ENCODE results near the gene CFAP46. TPM values are rescaled to one million over a fixed set of nuclear protein-coding genes. Genes with fewer than 3 reads are reported as not detected.

The CFAP46 gene
- total and polyA plus RNA-seq, 10 of the 15 experiments (the other 5 are each of a cell fraction or from before 2014, with no cell fraction given) = 0.01 to 0.18 (median 0.03) TPM; not detected in 7

DNA sequence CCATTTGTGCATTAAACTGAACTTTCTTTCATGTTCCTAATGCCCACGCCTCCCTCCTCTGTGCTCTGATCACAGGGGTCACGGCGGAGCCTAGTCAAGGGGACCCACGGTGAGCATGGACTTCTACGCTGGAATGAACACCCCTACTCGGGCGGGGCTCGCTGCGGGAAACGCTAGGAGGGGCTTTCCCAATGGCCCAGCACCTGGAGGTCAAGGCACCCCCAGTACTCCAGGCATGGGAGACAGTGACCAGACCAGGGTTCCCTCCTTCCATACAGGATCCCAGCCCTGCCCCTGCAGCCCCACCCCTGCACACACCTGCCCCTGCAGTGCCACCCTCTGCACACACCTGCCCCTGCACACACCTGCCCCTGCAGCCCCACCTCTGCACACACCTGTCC is 129.4 kb downstream of the CFAP46 start:
- H3K4me2 ChIP-seq (ENCODE audit: control insufficient read depth, insufficient read depth) = no peak overlapping the region
- H3K4me3 ChIP-seq = no peak overlapping the region
- POLR2A ChIA-PET = no interaction called here
- no peak overlapping the region for H3K9ac ChIP-seq (ENCODE audit: control insufficient read depth, insufficient read depth, low read length)
- H3K27ac ChIP-seq (ENCODE audit: control insufficient read depth, insufficient read depth) = no peak overlapping the region
- SMC1A ChIA-PET (ENCODE audit: uncharacterized antibody, unreplicated experiment) = no interaction called here
- TF ChIP-seq CBX3 (IDR thresholded peaks at IDR 0.05; ENCODE audit: borderline replicate concordance, low read depth) (no peak), ZNF217 (IDR thresholded peaks at IDR 0.05) (no peak), KDM1A (IDR thresholded peaks at IDR 0.05; ENCODE audit: borderline replicate concordance) (no peak), RUNX3 (IDR thresholded peaks at IDR 0.05; ENCODE audit: low read length) (no peak), SPI1 (IDR thresholded peaks at IDR 0.05; ENCODE audit: borderline replicate concordance, insufficient read depth, low read depth, low read length) (no peak), CEBPB (IDR thresholded peaks at IDR 0.05; ENCODE audit: borderline replicate concordance in 1 of 2, low read depth in 2 of 2, low read length in 2 of 2) (no peak), PAX8 (IDR thresholded peaks at IDR 0.05) (no peak), KLF5 (IDR thresholded peaks at IDR 0.05; ENCODE audit: partially characterized antibody) (no peak), BMI1 (IDR thresholded peaks at IDR 0.05; ENCODE audit: borderline replicate concordance) (no peak), RAD21 (IDR thresholded peaks at IDR 0.05; ENCODE audit: insufficient read depth, low read depth, low read length) (no peak)
- TF ChIP-seq, protein P1, sequence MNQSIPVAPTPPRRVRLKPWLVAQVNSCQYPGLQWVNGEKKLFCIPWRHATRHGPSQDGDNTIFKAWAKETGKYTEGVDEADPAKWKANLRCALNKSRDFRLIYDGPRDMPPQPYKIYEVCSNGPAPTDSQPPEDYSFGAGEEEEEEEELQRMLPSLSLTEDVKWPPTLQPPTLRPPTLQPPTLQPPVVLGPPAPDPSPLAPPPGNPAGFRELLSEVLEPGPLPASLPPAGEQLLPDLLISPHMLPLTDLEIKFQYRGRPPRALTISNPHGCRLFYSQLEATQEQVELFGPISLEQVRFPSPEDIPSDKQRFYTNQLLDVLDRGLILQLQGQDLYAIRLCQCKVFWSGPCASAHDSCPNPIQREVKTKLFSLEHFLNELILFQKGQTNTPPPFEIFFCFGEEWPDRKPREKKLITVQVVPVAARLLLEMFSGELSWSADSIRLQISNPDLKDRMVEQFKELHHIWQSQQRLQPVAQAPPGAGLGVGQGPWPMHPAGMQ (IDR thresholded peaks at IDR 0.05; ENCODE audit: borderline replicate concordance) = no peak
- TF ChIP-seq, protein P2, sequence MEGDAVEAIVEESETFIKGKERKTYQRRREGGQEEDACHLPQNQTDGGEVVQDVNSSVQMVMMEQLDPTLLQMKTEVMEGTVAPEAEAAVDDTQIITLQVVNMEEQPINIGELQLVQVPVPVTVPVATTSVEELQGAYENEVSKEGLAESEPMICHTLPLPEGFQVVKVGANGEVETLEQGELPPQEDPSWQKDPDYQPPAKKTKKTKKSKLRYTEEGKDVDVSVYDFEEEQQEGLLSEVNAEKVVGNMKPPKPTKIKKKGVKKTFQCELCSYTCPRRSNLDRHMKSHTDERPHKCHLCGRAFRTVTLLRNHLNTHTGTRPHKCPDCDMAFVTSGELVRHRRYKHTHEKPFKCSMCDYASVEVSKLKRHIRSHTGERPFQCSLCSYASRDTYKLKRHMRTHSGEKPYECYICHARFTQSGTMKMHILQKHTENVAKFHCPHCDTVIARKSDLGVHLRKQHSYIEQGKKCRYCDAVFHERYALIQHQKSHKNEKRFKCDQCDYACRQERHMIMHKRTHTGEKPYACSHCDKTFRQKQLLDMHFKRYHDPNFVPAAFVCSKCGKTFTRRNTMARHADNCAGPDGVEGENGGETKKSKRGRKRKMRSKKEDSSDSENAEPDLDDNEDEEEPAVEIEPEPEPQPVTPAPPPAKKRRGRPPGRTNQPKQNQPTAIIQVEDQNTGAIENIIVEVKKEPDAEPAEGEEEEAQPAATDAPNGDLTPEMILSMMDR (IDR thresholded peaks at IDR 0.05 in 2 of 3, conservative IDR thresholded peaks at IDR 0.05 in 1 of 3; ENCODE audit: control insufficient read depth in 2 of 3, extremely low read depth in 1 of 3, insufficient read depth in 1 of 3, low read depth in 3 of 3, low read length in 3 of 3) = no peak
- TF ChIP-seq, protein P3, sequence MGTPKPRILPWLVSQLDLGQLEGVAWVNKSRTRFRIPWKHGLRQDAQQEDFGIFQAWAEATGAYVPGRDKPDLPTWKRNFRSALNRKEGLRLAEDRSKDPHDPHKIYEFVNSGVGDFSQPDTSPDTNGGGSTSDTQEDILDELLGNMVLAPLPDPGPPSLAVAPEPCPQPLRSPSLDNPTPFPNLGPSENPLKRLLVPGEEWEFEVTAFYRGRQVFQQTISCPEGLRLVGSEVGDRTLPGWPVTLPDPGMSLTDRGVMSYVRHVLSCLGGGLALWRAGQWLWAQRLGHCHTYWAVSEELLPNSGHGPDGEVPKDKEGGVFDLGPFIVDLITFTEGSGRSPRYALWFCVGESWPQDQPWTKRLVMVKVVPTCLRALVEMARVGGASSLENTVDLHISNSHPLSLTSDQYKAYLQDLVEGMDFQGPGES (IDR thresholded peaks at IDR 0.05) = no peak
- TF ChIP-seq, protein P4, sequence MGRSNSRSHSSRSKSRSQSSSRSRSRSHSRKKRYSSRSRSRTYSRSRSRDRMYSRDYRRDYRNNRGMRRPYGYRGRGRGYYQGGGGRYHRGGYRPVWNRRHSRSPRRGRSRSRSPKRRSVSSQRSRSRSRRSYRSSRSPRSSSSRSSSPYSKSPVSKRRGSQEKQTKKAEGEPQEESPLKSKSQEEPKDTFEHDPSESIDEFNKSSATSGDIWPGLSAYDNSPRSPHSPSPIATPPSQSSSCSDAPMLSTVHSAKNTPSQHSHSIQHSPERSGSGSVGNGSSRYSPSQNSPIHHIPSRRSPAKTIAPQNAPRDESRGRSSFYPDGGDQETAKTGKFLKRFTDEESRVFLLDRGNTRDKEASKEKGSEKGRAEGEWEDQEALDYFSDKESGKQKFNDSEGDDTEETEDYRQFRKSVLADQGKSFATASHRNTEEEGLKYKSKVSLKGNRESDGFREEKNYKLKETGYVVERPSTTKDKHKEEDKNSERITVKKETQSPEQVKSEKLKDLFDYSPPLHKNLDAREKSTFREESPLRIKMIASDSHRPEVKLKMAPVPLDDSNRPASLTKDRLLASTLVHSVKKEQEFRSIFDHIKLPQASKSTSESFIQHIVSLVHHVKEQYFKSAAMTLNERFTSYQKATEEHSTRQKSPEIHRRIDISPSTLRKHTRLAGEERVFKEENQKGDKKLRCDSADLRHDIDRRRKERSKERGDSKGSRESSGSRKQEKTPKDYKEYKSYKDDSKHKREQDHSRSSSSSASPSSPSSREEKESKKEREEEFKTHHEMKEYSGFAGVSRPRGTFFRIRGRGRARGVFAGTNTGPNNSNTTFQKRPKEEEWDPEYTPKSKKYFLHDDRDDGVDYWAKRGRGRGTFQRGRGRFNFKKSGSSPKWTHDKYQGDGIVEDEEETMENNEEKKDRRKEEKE (IDR thresholded peaks at IDR 0.05) = no peak
- no peaks in the 10 kb centered on the region for H3K36me3 ChIP-seq (ENCODE audit: control insufficient read depth in 2 of 2, insufficient read depth in 2 of 2, low read length in 1 of 2)
- FAIRE-seq (no peak), ATAC-seq (no peak), DNase-seq (ENCODE audit: low read depth, low spot score) (no peak)
- RAD21 ChIA-PET (ENCODE audit: unreplicated experiment) = no interaction called here
- no peaks in the 10 kb centered on the region for H3K79me2 ChIP-seq (ENCODE audit: control insufficient read depth, insufficient read depth, low read length)
- H3K9me3 ChIP-seq (replicated peaks; ENCODE audit: control insufficient read depth, insufficient read depth, low read length) = no peaks in the 10 kb centered on the region; the same call in 2 of the 3 replicates
- H3K27me3 ChIP-seq (replicated peaks in 1 of 2; ENCODE audit: control insufficient read depth in 2 of 2, insufficient read depth in 2 of 2, low read length in 1 of 2) = no peaks in the 10 kb centered on the region
- BruUV-seq (replicated peaks) = no TSS peak
- H4K20me1 ChIP-seq (ENCODE audit: control insufficient read depth, insufficient read depth) = no peaks in the 10 kb centered on the region
- in situ Hi-C loops (cut with MboI) (no loop called here), intact Hi-C loops (cut with micrococcal nuclease; ENCODE audit: unreplicated experiment) (no loop called here)
- CTCF ChIA-PET = no interaction called here
- WGBS (ENCODE audit: insufficient coverage, insufficient replicate concordance, low lambda C conversion rate, missing lambda C conversion rate) = 71% methylated on average over 10 of the region's 10 CpGs
- H3K4me1 ChIP-seq (ENCODE audit: control insufficient read depth, insufficient read depth, low read length) = no peaks in the 10 kb centered on the region
- H2AFZ ChIP-seq (ENCODE audit: control insufficient read depth, low read depth, low read length) = no peak overlapping the region
